HEK293 (cell line): ENCODE data around the gene PPP1R1A.

ENCODE experiments used
- CTCF ChIP-seq: fragments of 450-650 bp; formaldehyde crosslinking; IDR thresholded peaks from 2 replicates; pipeline ENCODE4 v1.5.1; 2016; ENCODE audit warnings: missing biosample characterization, missing genetic modification characterization
- PRDM1 ChIP-seq: fragments of 450-650 bp; formaldehyde crosslinking; IDR thresholded peaks from 2 replicates; pipeline ENCODE4; 2016; ENCODE audit warnings: missing biosample characterization, missing genetic modification characterization
- TRIM28 ChIP-seq: IDR thresholded peaks from 2 replicates; pipeline ENCODE4 v1.6.1; 2011; ENCODE audit warnings: low read length, control low read depth, borderline replicate concordance
- WT1 ChIP-seq: fragments of 450-650 bp; formaldehyde crosslinking; IDR thresholded peaks from 2 replicates; pipeline ENCODE4 v1.5.1; 2016; ENCODE audit warnings: missing biosample characterization, missing genetic modification characterization
- ZBTB8A ChIP-seq: fragments of 450-650 bp; formaldehyde crosslinking; IDR thresholded peaks from 2 replicates; pipeline ENCODE4 v1.5.1; 2016; ENCODE audit warnings: missing biosample characterization, missing genetic modification characterization
- ZEB2 ChIP-seq: fragments of 450-650 bp; formaldehyde crosslinking; IDR thresholded peaks from 2 replicates; pipeline ENCODE4 v1.5.1; 2016; ENCODE audit warnings: missing biosample characterization, missing genetic modification characterization
- ZNF114 ChIP-seq: fragments of 450-650 bp; formaldehyde crosslinking; IDR thresholded peaks from 2 replicates; pipeline ENCODE4 v1.5.0; 2017; ENCODE audit warnings: missing biosample characterization, missing genetic modification characterization
- ZNF274 ChIP-seq, 2 experiments: fragments of 200-500 bp in 1 of 2; fragments of 450-650 bp in 1 of 2; sonication (Bioruptor generic) in 1 of 2; formaldehyde crosslinking in 1 of 2; IDR thresholded peaks; 2 replicates each; pipeline versions ENCODE4 v1.5.1 to v1.6.1; 2014 to 2016; ENCODE audit warnings: borderline replicate concordance in 1 of 2, inconsistent platforms in 1 of 2, low read length in 1 of 2, missing biosample characterization in 1 of 2, missing genetic modification characterization in 1 of 2
- ZNF311 ChIP-seq: fragments of 450-650 bp; formaldehyde crosslinking; IDR thresholded peaks from 2 replicates; pipeline ENCODE4 v1.5.1; 2017; ENCODE audit warnings: missing biosample characterization, missing genetic modification characterization, borderline replicate concordance
- ZNF658 ChIP-seq: fragments of 450-650 bp; formaldehyde crosslinking; IDR thresholded peaks from 2 replicates; pipeline ENCODE4; 2016; ENCODE audit warnings: missing biosample characterization, missing genetic modification characterization
- ZNF776 ChIP-seq: fragments of 450-650 bp; formaldehyde crosslinking; IDR thresholded peaks from 2 replicates; pipeline ENCODE4 v1.5.0; 2017; ENCODE audit warnings: missing biosample characterization, missing genetic modification characterization, borderline replicate concordance
- ZSCAN4 ChIP-seq: fragments of 450-650 bp; formaldehyde crosslinking; IDR thresholded peaks from 2 replicates; pipeline ENCODE4 v1.5.1; 2017; ENCODE audit warnings: missing biosample characterization, missing genetic modification characterization

- TF ChIP-seq CTCF (tag by site-specific recombination) (no peak), ZNF658 (tag by site-specific recombination) (no peak), ZNF776 (tag by site-specific recombination) (no peak), ZBTB8A (tag by site-specific recombination) (no peak), ZNF274 (IDR thresholded peaks at IDR 0.05; ENCODE audit: low read length) (no peak), ZNF274 (tag by site-specific recombination; IDR thresholded peaks at IDR 0.05; ENCODE audit: borderline replicate concordance) (no peak), PRDM1 (tag by site-specific recombination) (no peak), WT1 (no peak), ZEB2 (tag by site-specific recombination) (no peak), ZSCAN4 (tag by site-specific recombination) (no peak), TRIM28 (no peak), ZNF114 (tag by site-specific recombination) (no peak), ZNF311 (tag by site-specific recombination) (no peak)
Measured at GRCh38 chr12:54628186-54628846, 39.9 kb upstream of the PPP1R1A start.
